ENCODE measurements around the gene LMO2.
A peak's percentile ranks its signal among the peaks of the same experiment; 100 is the strongest.

The LMO2 gene

GRCh38 chr11:33857933-33858371 lies 33.9 kb downstream of the LMO2 start:
- Histone ChIP-seq H3K27me3 (ENCODE audit: insufficient read depth, low read depth) (no peaks in the 10 kb centered on the region), H3K36me3 (ENCODE audit: insufficient read depth) (no peaks in the 10 kb centered on the region)

GRCh38 chr11:33855500-33855899 lies 36.4 kb downstream of the LMO2 start:
- H3K9ac ChIP-seq: no peak overlapping the region
- H3K27me3 ChIP-seq (ENCODE audit: insufficient read depth, low read depth): no peaks in the 10 kb centered on the region
- no peak overlapping the region for H2AFZ ChIP-seq (ENCODE audit: low read depth)
- no peaks in the 10 kb centered on the region for H3K36me3 ChIP-seq (ENCODE audit: insufficient read depth)
- TF ChIP-seq, protein P1, sequence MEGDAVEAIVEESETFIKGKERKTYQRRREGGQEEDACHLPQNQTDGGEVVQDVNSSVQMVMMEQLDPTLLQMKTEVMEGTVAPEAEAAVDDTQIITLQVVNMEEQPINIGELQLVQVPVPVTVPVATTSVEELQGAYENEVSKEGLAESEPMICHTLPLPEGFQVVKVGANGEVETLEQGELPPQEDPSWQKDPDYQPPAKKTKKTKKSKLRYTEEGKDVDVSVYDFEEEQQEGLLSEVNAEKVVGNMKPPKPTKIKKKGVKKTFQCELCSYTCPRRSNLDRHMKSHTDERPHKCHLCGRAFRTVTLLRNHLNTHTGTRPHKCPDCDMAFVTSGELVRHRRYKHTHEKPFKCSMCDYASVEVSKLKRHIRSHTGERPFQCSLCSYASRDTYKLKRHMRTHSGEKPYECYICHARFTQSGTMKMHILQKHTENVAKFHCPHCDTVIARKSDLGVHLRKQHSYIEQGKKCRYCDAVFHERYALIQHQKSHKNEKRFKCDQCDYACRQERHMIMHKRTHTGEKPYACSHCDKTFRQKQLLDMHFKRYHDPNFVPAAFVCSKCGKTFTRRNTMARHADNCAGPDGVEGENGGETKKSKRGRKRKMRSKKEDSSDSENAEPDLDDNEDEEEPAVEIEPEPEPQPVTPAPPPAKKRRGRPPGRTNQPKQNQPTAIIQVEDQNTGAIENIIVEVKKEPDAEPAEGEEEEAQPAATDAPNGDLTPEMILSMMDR (conservative IDR thresholded peaks at IDR 0.05; ENCODE audit: low read depth, low read length): no peak
- H3K4me2 ChIP-seq: no peak overlapping the region
- H3K4me1 ChIP-seq (ENCODE audit: low read depth, poor library complexity, severe bottlenecking): peaks cover 7% of the 10 kb centered on the region
- no peaks in the 10 kb centered on the region for H4K20me1 ChIP-seq (ENCODE audit: insufficient read depth)
- H3K4me3 ChIP-seq (IDR thresholded peaks at IDR 0.05; ENCODE audit: insufficient read depth, low read depth, low read length): no peak overlapping the region
- H3K27ac ChIP-seq: no peak overlapping the region
- no peaks in the 10 kb centered on the region for H3K79me2 ChIP-seq (ENCODE audit: insufficient read depth, low read depth)

More at GRCh38 chr11:33857933-33858371, 33.9 kb downstream of the LMO2 start:
- Histone ChIP-seq H3K4me2 (no peak overlapping the region), H3K79me2 (ENCODE audit: insufficient read depth, low read depth) (no peaks in the 10 kb centered on the region), H4K20me1 (ENCODE audit: insufficient read depth) (no peaks in the 10 kb centered on the region), H3K4me1 (ENCODE audit: low read depth, poor library complexity, severe bottlenecking) (peaks cover 7% of the 10 kb centered on the region), H3K4me3 (IDR thresholded peaks at IDR 0.05; ENCODE audit: insufficient read depth, low read depth, low read length) (no peak overlapping the region), H2AFZ (ENCODE audit: low read depth) (0 out of 2 replicates have a peak overlapping the region, but pooled peaks have one; percentile 7), H3K9ac (no peak overlapping the region), H3K27ac (no peak overlapping the region)
- TF ChIP-seq, protein P1 (conservative IDR thresholded peaks at IDR 0.05; ENCODE audit: low read depth, low read length): peak; percentile 95

DNA sequence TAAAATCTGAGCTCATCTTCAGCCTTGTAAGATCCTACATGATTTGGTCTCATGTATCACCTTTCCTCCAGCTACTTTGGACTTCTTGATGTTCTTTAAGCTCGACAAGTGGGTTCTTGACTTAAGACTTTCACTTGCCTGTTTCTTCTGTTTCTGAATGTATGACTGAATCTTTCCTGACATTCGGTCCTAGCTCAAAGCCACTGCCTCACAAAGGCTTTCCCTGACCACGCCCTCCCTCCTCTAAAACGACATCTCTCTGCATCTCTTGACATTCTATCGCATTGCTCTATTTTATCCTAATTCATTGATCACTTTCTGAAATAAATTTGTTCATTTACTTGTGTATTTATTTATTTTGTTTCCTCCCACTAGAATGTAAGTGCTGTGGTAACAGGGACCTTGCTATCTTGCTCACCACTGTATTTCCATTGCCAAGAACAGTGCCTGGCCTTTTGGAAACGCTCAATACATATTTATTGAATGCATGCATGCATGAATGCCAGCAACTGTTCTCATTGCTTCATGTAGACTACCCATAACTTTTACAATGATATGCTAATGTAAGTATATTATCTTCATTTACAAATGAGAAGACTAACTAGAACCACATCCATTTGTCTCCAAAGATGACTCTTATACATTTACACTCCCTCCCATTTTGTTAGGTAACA lies 43.0 kb downstream of the LMO2 start:
- Histone ChIP-seq H3K4me2 (no peak overlapping the region), H3K4me3 (IDR thresholded peaks at IDR 0.05; ENCODE audit: insufficient read depth, low read depth, low read length) (no peak overlapping the region), H3K27ac (no peak overlapping the region), H3K4me1 (ENCODE audit: low read depth, poor library complexity, severe bottlenecking) (no peaks in the 10 kb centered on the region), H3K36me3 (ENCODE audit: insufficient read depth) (no peaks in the 10 kb centered on the region), H4K20me1 (ENCODE audit: insufficient read depth) (no peaks in the 10 kb centered on the region), H3K79me2 (ENCODE audit: insufficient read depth, low read depth) (no peaks in the 10 kb centered on the region), H3K27me3 (ENCODE audit: insufficient read depth, low read depth) (no peaks in the 10 kb centered on the region), H2AFZ (ENCODE audit: low read depth) (no peak overlapping the region), H3K9ac (no peak overlapping the region)
- TF ChIP-seq, protein P1 (conservative IDR thresholded peaks at IDR 0.05; ENCODE audit: low read depth, low read length): no peak

DNA sequence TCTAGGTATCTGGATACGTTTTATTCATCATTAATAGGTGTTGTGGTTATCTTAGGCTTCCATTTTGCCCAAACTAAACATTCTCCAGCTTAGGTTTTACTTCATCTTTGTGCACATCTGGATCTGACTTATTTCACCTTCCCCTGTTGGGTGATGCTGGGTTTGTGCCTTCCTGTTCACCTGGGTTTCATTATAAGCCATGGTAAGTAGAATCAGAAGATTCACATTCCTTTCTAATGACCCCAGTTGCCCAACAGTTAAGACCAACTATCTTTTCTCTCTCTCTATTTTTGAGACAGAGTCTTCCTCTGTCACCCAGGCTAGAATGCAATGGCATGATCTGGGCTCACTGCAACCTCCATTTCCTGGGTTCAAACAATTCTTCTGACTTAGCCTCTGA lies 44.6 kb downstream of the LMO2 start:
- Histone ChIP-seq H3K4me3 (IDR thresholded peaks at IDR 0.05; ENCODE audit: insufficient read depth, low read depth, low read length) (no peak overlapping the region), H2AFZ (ENCODE audit: low read depth) (no peak overlapping the region), H3K4me2 (no peak overlapping the region), H3K4me1 (ENCODE audit: low read depth, poor library complexity, severe bottlenecking) (no peaks in the 10 kb centered on the region), H3K27me3 (ENCODE audit: insufficient read depth, low read depth) (no peaks in the 10 kb centered on the region), H3K9ac (no peak overlapping the region), H3K36me3 (ENCODE audit: insufficient read depth) (no peaks in the 10 kb centered on the region), H3K79me2 (ENCODE audit: insufficient read depth, low read depth) (no peaks in the 10 kb centered on the region), H3K27ac (no peak overlapping the region), H4K20me1 (ENCODE audit: insufficient read depth) (no peaks in the 10 kb centered on the region)
- TF ChIP-seq, protein P1 (conservative IDR thresholded peaks at IDR 0.05; ENCODE audit: low read depth, low read length): no peak
